GM21390 (cell line): ENCODE measurements around the gene RBM15B.
A peak's percentile ranks its signal among the peaks of the same experiment; 100 is the strongest.
"Not testable (repeated sequence)": the region's sequence is repeated elsewhere in the genome, so short reads cannot be mapped to it uniquely, and the experiment has no call there.

Source experiments
- ATAC-seq: cut with Tn5 transposase; IDR thresholded peaks from one replicate; pipeline ENCODE4 v1.9.1; 2021; ENCODE audit not compliant: unreplicated experiment

The RBM15B gene, protein sequence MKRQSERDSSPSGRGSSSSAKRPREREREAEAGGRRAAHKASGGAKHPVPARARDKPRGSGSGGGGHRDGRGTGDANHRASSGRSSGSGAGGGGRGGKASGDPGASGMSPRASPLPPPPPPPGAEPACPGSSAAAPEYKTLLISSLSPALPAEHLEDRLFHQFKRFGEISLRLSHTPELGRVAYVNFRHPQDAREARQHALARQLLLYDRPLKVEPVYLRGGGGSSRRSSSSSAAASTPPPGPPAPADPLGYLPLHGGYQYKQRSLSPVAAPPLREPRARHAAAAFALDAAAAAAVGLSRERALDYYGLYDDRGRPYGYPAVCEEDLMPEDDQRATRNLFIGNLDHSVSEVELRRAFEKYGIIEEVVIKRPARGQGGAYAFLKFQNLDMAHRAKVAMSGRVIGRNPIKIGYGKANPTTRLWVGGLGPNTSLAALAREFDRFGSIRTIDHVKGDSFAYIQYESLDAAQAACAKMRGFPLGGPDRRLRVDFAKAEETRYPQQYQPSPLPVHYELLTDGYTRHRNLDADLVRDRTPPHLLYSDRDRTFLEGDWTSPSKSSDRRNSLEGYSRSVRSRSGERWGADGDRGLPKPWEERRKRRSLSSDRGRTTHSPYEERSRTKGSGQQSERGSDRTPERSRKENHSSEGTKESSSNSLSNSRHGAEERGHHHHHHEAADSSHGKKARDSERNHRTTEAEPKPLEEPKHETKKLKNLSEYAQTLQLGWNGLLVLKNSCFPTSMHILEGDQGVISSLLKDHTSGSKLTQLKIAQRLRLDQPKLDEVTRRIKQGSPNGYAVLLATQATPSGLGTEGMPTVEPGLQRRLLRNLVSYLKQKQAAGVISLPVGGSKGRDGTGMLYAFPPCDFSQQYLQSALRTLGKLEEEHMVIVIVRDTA

GRCh38 chr3:51391075-51391565, at the start of gene RBM15B:
RBM15B (plus strand) TSS chr3:51391285; CDS start chr3:51391400, 115 bp downstream.
- peak; percentile 95 for ATAC-seq

- ATAC-seq = no peak
Observed at GRCh38 chr3:51343918-51344687, 47.0 kb upstream of the RBM15B start.

DNA sequence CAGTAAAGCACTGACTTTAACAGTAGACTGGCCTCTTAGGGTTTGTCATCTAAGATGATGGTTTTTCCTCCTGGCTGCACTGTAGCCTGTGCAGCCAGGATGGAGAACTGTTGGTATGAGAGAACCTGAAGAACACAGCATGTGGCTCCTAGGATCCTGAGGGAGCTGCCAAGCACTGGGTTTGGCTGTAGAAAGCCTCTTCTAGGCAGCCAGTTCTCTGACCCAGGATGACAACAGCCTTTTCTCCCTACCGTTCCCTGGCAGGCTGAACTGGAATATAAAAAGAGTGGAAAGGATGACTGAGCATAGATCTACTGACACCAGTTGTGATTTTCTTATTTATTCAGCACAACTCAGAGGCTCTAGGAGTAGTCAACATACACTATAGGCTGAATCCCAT, 40.3 kb upstream of the RBM15B start:
- ATAC-seq = no peak

- no peak for ATAC-seq
Observed at GRCh38 chr3:51353131-51353530, 38.0 kb upstream of the RBM15B start.

DNA sequence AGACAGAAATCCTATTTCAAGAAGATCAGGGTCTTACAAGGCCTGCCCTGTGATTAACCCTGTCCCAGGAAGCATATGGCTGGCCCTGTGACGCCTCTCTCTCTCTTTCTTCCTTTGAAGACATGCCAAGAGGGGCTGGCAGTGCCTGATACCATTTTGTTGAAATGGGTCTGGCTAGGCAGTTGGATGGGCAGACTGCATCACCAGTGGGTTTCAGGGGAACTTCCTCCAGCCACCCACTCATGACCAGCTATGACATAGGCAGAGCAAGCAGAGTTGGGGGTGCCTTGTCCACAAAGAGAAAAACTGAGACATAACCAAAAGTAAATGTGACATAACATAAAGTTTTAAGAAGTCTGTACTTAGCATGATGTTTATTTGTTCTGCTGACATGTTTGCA, 37.4 kb upstream of the RBM15B start:
- no peak for ATAC-seq

DNA sequence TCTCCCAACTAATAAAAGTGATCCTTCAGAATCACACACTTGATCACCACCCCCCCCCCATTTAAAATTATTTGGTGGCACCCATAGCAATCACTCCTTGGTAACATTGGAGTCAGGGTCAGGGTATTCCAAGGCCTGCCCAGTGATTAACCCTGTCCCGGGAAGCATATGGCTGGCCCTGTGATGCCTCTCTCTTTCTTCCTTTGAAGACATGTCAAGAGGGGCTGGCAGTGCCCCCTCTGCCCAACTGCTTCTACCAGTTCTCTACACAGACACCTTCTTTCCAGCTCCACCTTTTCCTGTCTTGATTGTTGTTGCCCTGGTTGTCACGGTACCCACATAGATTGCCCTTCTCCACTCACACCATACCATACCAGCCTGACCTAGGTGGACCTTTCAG, 36.9 kb upstream of the RBM15B start:
- ATAC-seq = no peak

DNA sequence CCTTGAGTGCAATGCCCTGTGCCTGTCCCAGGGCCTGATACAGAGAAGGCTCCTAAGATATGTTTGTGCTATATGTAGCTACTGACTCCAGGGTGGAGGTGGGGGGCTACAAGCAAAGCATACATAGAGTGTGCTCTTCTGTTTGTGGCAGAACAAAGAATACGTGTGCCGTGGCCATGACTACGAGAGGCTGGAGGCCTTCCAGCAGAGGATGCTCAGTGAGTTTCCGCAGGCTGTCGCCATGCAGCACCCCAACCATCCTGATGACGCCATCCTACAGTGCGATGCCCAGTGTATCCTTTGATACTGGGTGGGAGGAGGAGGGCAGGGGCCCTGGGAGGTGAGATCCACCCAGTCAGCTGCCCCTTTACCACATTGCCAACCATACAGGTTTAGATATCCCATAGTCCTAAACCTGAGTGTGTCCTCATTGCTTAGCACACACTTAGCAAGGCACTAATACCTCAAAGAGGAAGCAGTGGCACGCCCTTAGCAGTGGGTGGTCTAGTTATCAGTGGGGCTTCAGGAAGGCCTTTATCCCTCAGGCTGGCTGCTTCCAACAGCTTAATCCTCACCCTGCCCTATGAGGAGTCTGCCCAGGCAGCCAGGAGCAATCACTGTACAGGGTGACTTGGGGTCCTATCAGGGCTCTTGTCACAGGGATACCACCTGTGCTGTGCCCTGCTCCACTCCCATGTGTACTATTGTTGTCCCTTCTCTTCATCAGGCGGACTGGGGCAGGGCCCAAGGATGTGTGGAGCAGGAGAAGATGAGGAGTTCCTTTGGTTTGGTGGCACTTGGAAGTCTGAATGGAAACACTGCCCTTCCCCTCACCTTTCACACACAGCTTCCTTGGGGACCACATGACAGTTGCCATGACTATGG, 36.1 kb upstream of the RBM15B start:
- ATAC-seq = no peak

GRCh38 chr3:51355891-51356578, 35.0 kb upstream of the RBM15B start:
- ATAC-seq = no peak

DNA sequence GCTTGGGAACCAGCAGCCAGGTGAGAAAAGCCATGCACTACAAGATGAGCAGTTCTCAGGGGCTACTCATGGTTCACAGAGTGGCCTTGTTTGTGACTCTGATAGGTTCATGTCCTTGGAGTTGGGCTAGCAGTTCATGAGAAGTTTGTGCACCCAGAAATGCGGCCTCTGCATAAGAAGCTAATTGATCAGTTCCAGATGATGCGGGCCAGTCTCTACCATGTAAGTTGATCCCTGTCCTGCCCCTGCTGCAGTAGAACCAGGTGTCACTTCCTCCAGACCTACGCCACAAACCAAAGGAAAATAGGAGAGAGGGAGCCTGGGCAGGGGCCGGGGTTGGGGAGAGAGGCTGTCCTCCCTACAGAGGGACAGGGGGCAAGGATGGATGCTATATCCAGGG, 33.2 kb upstream of the RBM15B start:
- ATAC-seq = no peak

GRCh38 chr3:51358981-51359380, 32.1 kb upstream of the RBM15B start:
- ATAC-seq = no peak

DNA sequence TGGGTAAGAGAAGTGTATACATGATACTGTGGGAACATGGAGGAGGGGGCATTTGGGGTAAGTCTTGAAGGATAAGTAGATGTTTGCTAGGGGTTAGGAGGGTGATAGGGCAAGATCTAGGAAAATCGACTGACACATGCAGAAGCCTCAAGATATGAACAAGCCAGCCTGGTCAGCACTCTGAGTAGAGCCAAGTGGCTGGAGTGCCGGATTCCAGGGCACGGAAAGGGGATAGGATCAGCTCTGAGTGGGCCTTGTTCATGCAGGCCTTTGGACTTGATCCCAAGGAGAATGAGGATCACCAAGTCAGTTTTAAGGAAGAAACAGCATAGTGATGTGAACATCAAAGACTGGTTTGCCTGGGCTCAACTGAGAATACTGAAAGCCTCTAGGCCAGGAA, 30.3 kb upstream of the RBM15B start:
- no peak for ATAC-seq

DNA sequence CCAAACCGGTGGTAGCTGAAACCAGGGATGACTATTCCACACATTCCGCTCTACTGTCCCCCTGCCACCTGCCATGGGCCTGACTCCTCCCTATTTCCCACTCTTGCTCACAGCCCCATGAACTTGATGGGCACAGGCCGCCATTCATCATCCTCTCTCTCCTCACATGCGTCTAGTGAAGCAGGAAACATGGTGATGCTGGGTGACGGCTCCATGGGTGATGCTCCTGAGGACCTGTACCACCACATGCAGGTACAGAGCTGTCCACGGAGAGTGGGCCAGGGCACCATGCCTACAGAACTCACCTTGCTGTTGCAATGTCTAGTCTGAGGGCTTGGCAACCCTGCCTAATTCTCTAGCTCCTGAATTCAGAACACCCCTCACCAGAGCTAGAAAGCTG, 29.3 kb upstream of the RBM15B start:
- ATAC-seq = no peak

GRCh38 chr3:51362476-51362875, 28.6 kb upstream of the RBM15B start:
- ATAC-seq = no peak

DNA sequence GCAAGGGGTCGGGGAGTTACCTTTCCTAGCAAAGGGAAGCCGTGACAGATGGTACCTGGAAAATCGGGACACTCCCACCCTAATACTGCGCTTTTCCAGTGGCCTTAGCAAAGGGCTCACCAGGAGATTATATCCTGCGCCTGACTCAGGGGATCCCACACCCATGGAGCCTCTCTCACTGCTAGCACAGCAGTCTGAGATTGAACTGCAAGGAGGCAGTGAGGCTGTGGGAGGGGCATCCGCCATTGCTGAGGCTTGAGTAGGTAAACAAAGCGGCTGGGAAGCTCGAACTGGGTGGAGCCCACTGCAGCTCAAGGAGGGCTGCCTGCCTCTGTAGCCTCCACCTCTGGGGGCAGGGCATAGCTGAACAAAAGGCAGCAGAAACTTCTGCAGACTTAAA, 22.8 kb upstream of the RBM15B start:
- not testable (repeated sequence) for ATAC-seq

- no peak for ATAC-seq
Observed at GRCh38 chr3:51371943-51372557, 19.0 kb upstream of the RBM15B start.

DNA sequence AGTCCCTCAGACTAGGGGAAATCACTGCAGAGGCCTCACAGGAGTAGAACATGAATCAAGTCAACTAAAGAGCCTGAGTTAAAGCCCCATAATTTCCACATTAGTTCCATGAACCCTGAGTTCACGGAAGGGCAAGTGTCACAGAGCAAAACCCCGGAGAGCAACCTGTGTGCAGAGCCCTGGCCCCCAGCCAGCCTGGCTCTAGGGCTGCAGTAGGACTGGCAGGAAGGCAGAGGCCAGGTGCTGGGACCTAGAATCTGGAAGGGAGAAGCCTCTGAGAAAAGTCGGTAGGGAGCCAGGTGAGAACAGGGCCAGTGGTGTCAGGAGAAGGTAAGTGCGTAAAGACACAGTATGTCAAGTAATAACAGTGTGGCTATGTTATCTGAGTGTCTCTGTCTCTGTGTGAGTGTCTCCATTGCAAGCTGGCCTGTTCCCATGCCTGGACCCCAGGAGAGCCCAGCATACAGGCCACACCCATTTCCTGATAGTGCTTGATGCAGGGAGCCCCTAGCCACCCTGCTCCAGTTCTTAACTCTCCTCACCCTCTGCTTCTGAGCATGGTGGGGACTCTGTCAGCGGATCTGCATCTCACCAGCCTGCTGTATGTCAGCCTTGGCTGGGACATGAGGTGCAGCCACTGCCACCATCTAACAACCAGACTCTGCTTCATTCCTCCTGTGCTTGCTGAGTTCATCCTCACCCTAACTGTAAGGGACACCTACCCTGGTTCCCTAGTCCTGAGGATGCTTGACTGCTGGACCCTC, 17.2 kb upstream of the RBM15B start:
- ATAC-seq = no peak

DNA sequence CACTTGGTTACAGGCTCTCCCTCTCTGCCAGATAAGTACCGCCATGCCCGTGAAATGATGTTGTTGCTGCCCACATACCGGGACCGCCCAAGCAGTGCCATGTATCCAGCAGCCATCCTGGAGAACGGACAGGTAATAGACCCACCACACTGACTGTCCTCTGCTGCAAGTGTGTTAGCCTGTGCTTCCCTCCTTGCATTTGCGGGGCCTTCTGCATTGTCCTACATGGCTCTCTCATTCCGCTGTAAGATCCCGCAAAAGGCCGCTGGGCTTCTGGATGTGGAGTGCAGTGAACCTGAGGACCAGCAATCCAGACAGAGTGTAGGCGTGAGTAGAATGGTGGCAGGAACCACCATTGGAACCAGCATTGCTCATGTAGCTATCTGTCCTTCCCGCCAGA, 16.6 kb upstream of the RBM15B start:
- ATAC-seq = no peak

DNA sequence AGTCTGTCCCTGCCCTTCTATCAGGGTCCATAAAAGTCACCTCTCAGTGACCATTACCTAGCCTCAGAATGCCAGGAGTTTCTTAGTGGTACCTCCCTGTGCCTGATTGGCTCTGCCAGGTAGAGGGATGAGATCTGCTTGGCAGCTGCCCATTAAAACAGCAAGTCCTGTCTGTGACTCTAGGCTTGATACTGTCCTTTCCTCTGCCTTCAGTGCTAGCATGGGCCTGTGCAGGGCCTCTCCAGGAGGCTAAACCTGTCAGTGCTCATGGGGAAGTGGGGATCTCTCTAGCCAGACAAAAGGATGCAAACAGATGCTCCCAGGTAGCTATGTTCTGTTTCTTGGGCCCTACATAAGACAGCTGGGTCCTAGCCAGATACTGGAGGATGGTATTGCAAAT, 15.9 kb upstream of the RBM15B start:
- no peak for ATAC-seq
